ENCODE data around the gene MED15. TPM values are rescaled to one million over a fixed set of nuclear protein-coding genes. Genes with fewer than 3 reads are reported as not detected.
"Not testable (repeated sequence)": the region's sequence is repeated elsewhere in the genome, so short reads cannot be mapped to it uniquely, and the experiment has no call there.

MED15 gene
- total RNA-seq, 2 donors from 2014 or later: 171 to 178 TPM

GRCh38 chr22:20490941-20491307 is 16.5 kb upstream of the MED15 start:
- DNase-seq (ENCODE audit: low spot score) (no peak), ATAC-seq (no peak)
- Mint-ChIP-seq H3K27ac (no peak overlapping the region), H3K36me3 (no peaks in the 10 kb centered on the region), H3K4me3 (no peak overlapping the region), H3K4me1 (ENCODE audit: low read depth in 2 of 2) (peaks cover 19 to 33% of the 10 kb centered on the region in 2 donors), H3K27me3 (no peaks in the 10 kb centered on the region), H3K9me3 (no peaks in the 10 kb centered on the region)

- Mint-ChIP-seq H3K9me3 (no peaks in the 10 kb centered on the region), H3K4me3 (no peak overlapping the region), H3K36me3 (no peaks in the 10 kb centered on the region), H3K27ac (no peak overlapping the region), H3K4me1 (ENCODE audit: low read depth in 2 of 2) (peaks cover 19 to 35% of the 10 kb centered on the region in 2 donors), H3K27me3 (no peaks in the 10 kb centered on the region)
- DNase-seq (ENCODE audit: low spot score) (no peak), ATAC-seq (no peak)
Measured at GRCh38 chr22:20491346-20491745, 16.1 kb upstream of the MED15 start.

GRCh38 chr22:20494978-20495860 is 12.2 kb upstream of the MED15 start, which contains the start of gene KLHL22:
Gene KLHL22, minus strand, starts transcription at chr22:20495795. Its CDS starts 6,584 bp downstream, at chr22:20489211.
- peaks cover 19 to 29% of the 10 kb centered on the region in 2 donors for H3K4me1 Mint-ChIP-seq (ENCODE audit: low read depth in 2 of 2)
- H3K27ac Mint-ChIP-seq: peak within 1 kb of the TSS; percentile 60 to 88
- ATAC-seq (peak; percentile 68 to 79), DNase-seq (ENCODE audit: low spot score) (peak; percentile 66)
- no peaks in the 10 kb centered on the region for H3K9me3 Mint-ChIP-seq
- peak within 1 kb of the TSS; percentile 95 for H3K4me3 Mint-ChIP-seq
- H3K27me3 Mint-ChIP-seq: no peaks in the 10 kb centered on the region
- H3K36me3 Mint-ChIP-seq: no peaks in the 10 kb centered on the region

DNA sequence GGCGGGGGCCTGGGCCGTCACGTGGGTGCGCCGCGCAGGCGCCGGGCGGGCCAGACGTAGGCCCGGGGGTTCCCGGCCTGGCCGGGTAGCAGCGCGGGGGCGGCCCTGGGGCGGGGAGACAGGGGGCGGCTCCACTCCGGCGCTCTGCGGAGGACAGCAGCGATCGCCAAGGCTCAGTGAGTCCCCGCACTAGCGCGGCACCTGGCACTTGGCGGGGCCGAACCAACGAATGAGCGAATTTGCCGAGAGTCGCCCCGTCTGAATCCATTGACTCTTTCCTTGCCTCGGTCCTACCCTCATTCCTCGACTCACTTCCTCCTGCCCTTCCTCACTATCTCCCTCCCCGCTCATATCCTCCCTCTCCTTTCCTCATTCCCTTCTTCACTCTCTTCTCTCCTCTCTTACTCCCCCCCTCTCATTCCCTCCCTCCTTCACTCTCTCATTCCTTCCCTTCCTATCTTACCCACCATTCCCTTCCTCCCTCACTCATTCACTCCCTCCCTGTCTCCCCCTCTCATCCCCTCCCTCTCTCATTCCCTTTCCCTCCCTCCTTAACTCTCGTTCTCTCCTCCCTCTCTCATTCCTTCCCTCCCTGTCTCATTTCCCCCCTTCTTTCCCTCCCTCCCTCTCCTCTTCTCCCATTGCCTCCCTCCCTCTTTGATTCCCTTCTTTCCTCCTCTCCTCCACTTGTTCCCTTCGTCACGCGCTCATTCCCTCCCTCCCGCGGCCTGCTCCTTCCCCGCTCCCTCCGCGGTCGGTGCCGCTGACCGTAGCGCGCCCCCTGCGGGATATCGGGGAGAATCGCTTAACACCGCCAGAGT is 11.3 kb upstream of the MED15 start:
- peak; percentile 98 for DNase-seq (ENCODE audit: low spot score)
- no peaks in the 10 kb centered on the region for H3K36me3 Mint-ChIP-seq
- H3K27me3 Mint-ChIP-seq: no peaks in the 10 kb centered on the region
- H3K27ac Mint-ChIP-seq: peak overlapping the region; percentile 60 to 88
- H3K4me3 Mint-ChIP-seq: peak overlapping the region; percentile 95
- peaks cover 19 to 26% of the 10 kb centered on the region in 2 donors for H3K4me1 Mint-ChIP-seq (ENCODE audit: low read depth in 2 of 2)
- H3K9me3 Mint-ChIP-seq: no peaks in the 10 kb centered on the region
- peak; percentile 97 to 98 for ATAC-seq

GRCh38 chr22:20497426-20497825 is 10.0 kb upstream of the MED15 start:
- no peak for ATAC-seq
- Mint-ChIP-seq H3K4me3 (no peak overlapping the region), H3K27me3 (no peaks in the 10 kb centered on the region), H3K4me1 (ENCODE audit: low read depth in 2 of 2) (peaks cover 11 to 18% of the 10 kb centered on the region in 2 donors), H3K9me3 (no peaks in the 10 kb centered on the region), H3K36me3 (no peaks in the 10 kb centered on the region), H3K27ac (peak overlapping the region in 1 of 2 donors; percentile 31)
- DNase-seq (ENCODE audit: low spot score): no peak

DNA sequence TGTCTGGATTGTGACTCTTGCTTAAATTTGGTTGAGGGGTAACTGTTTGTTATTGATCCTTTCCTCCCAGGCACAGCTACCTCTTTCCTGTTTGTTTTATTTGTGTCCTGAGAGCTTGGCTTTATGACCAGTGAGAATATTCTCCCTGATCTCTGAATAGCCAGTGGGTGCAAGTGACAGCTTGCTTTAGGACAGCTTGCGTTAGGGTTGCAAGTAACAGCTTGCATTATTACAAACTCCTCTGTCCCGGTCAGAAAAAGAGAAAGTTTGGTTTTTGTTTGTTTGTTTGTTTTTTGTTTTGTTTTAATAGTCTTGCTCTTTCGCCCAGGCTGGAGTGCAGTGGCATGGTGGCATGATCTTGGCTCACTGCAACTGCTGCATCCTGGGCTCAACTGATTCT is 8.5 kb upstream of the MED15 start:
- H3K36me3 Mint-ChIP-seq: no peaks in the 10 kb centered on the region
- H3K27me3 Mint-ChIP-seq: no peaks in the 10 kb centered on the region
- peaks cover 5 to 13% of the 10 kb centered on the region in 2 donors for H3K4me1 Mint-ChIP-seq (ENCODE audit: low read depth in 2 of 2)
- no peak overlapping the region for H3K27ac Mint-ChIP-seq
- ATAC-seq: no peak
- no peak for DNase-seq (ENCODE audit: low spot score)
- no peaks in the 10 kb centered on the region for H3K9me3 Mint-ChIP-seq
- no peak overlapping the region for H3K4me3 Mint-ChIP-seq

DNA sequence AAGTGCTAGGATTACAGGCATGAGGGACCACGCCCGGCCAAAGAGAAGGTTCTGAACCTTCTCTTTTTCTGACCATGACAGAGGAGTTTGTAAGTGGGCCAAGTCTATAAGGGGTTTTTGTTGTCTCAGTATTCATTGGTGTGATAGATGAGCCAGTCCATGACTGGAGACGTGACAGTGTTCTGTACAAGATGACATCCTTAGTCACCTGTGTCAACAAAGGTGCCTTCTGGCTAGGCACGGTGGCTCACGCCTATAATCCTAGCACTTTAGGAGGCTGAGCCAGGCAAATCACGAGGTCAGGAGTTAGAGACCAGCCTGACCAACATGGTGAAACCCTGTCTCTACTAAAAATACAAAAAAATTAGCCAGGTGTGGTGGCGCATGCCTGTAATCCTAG is 7.6 kb upstream of the MED15 start:
- Mint-ChIP-seq H3K9me3 (no peaks in the 10 kb centered on the region), H3K36me3 (no peaks in the 10 kb centered on the region), H3K27me3 (no peaks in the 10 kb centered on the region), H3K4me1 (ENCODE audit: low read depth in 2 of 2) (peaks cover under 1 to 8% of the 10 kb centered on the region in 2 donors), H3K4me3 (no peak overlapping the region), H3K27ac (no peak overlapping the region)
- ATAC-seq (no peak), DNase-seq (ENCODE audit: low spot score) (no peak)

DNA sequence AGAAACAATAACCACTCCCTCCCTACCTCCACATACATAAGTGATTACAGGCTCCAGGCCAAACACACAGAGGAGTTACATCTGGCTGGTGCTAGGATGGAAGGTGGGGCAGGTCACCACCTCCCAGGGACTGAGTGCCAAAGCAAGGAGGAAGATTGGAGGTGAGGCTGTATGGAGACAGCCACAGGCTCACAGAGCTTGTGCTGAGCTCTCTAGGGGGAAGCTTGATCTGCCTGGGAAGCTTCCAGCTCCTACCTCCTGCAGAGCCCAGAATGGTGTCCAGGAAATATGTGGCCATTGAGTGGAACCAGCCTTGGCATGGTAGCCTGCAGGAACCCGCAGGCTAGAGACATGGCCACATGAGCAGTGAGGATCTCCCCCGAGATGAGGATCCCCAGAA is 3.6 kb upstream of the MED15 start:
- Mint-ChIP-seq H3K27me3 (no peaks in the 10 kb centered on the region), H3K4me1 (ENCODE audit: low read depth in 2 of 2) (peaks cover 14 to 16% of the 10 kb centered on the region in 2 donors), H3K36me3 (peaks cover 11% of the 10 kb centered on the region), H3K4me3 (no peak overlapping the region), H3K9me3 (no peaks in the 10 kb centered on the region), H3K27ac (no peak overlapping the region)
- ATAC-seq (no peak), DNase-seq (ENCODE audit: low spot score) (no peak)

- H3K27me3 Mint-ChIP-seq: not testable (repeated sequence)
Measured at GRCh38 chr22:20504293-20504922, 3.0 kb upstream of the MED15 start.

DNA sequence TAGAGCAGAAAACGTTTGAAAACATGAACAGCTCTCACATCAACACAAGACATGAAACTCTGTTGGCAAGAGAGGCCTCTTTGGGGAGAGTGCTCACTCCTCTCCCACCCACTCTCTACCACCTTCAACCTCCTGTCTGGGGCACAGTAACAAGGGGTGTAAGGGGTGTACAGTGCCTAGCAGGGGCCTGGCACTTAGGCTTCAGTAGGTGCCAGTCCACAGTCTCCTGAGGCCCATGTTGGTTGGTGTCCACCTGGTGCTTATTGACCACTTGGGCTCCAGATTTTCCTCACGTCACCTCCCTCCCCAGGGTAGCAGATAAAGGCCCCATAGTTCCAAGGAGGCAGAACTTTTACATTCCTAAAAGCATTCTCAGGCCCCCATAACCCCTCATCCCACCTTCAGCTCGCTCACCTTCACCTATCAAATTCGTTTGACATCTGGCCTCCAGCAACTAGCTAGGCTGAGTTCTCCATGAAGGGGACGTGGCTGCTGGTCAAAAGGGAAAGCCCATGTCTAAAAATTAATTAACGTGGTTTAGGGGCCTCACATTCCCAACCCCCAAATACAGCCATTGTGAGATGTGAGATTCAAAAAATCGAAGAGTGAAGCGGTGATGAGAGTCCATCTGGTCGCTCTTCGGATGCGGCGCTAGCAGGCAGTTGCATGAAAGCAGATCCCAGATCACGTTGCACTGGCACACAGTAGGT is 712 bp upstream of the MED15 start:
- ATAC-seq: no peak
- Mint-ChIP-seq H3K4me3 (peak overlapping the region; percentile 99), H3K27ac (peak overlapping the region; percentile 97 to 98), H3K36me3 (peaks cover 21% of the 10 kb centered on the region), H3K4me1 (ENCODE audit: low read depth in 2 of 2) (peaks cover 40 to 44% of the 10 kb centered on the region in 2 donors), H3K9me3 (no peaks in the 10 kb centered on the region), H3K27me3 (no peaks in the 10 kb centered on the region)
- no peak for DNase-seq (ENCODE audit: low spot score)

More at GRCh38 chr22:20504293-20504922, 3.0 kb upstream of the MED15 start:
- peaks cover 20 to 22% of the 10 kb centered on the region in 2 donors for H3K4me1 Mint-ChIP-seq (ENCODE audit: low read depth in 2 of 2)
- not testable (repeated sequence) for DNase-seq (ENCODE audit: low spot score); H3K27ac Mint-ChIP-seq; ATAC-seq; H3K4me3 Mint-ChIP-seq; H3K9me3 Mint-ChIP-seq
- peaks cover 17% of the 10 kb centered on the region for H3K36me3 Mint-ChIP-seq

- Mint-ChIP-seq H3K36me3 (peaks cover 21% of the 10 kb centered on the region), H3K4me3 (peak overlapping the region; percentile 99), H3K4me1 (ENCODE audit: low read depth in 2 of 2) (peaks cover 45 to 51% of the 10 kb centered on the region in 2 donors), H3K27ac (peak overlapping the region; percentile 97 to 98)
- ATAC-seq: peak in 1 of 2 donors; percentile 1
- not testable (repeated sequence) for DNase-seq (ENCODE audit: low spot score); H3K9me3 Mint-ChIP-seq; H3K27me3 Mint-ChIP-seq
Measured at GRCh38 chr22:20508067-20508755, 801 bp downstream of the MED15 start.

DNA sequence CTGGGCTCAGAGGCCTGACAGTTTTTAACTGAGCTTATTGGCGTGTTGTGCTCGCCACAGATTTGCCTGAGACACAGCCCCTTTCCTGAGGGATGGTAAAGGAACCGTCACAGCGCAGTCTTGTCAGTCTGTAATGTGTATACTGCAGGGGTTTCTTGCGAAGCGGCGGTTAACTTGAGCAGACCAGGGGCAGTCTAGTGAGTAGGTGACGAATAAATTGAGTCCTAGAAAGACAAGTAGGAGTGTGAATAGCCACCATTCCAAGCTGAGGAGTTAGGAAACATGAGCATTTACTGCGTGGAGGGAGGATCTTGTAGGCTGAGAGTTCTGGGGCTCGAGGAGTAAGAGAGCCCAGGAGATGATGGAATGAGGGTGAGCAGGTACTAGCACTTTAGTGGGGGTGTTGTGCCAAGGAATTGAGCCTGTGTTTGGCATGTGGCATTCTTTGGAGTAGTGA is 1.4 kb downstream of the MED15 start:
- ATAC-seq (no peak), DNase-seq (ENCODE audit: low spot score) (no peak)
- peaks cover 21% of the 10 kb centered on the region for H3K36me3 Mint-ChIP-seq
- peak overlapping the region; percentile 99 for H3K4me3 Mint-ChIP-seq
- H3K9me3 Mint-ChIP-seq: no peaks in the 10 kb centered on the region
- peaks cover 47 to 51% of the 10 kb centered on the region in 2 donors for H3K4me1 Mint-ChIP-seq (ENCODE audit: low read depth in 2 of 2)
- H3K27ac Mint-ChIP-seq: peak overlapping the region; percentile 97 to 98
- no peaks in the 10 kb centered on the region for H3K27me3 Mint-ChIP-seq
